Spleen (tissue), 3 donors: Measurements from ENCODE around the gene ZNF764.

Experiments
- POLR2A ChIP-seq, 3 donors: fragments of 450-650 bp; IDR thresholded peaks; one replicate each; pipeline ENCODE4 v1.5.1; 2017; ENCODE audit warnings: antibody characterized with exemption in 3 of 3, mild to moderate bottlenecking in 1 of 3
- POLR2AphosphoS5 ChIP-seq, 3 donors: sonication (generic); formaldehyde crosslinking; IDR thresholded peaks; one replicate each; pipeline ENCODE4 v1.5.1; 2017; ENCODE audit warnings: antibody characterized with exemption in 3 of 3

DNA sequence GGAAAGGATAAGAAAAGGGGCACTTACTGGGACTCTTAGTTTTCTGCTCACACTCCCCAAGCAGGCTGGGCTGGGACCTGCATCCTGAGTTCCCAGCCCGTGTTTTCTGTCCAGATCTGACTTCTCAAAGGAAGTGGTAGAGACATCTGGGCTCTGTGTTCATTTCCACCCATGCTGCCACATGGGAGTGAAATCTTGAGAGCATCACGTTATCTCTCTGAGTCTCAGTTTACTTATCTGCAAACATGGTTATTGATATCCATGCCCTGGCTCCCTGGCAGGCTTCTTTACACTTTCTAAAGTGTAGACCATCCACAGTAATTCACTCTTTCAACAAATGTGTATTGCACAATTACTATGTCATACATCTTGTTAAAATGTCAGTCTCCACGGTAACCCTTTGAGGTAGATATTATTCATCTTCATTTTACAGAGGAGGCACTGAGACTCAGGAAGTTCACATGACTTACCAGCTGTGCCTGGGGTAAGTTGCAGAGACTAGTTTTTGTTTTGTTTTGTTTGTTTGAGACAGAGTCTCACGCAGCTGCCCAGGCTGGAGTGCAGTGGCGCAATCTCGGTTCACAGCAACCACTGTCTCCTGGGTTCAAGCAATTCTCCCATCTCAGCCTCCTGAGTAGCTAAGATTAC lies 9.9 kb upstream of the ZNF764 start:
- TF ChIP-seq POLR2A (IDR thresholded peaks at IDR 0.05): peak in 1 of 3 donors; percentile 24
- TF ChIP-seq POLR2AphosphoS5 (IDR thresholded peaks at IDR 0.05): peak in 2 of 3 donors; percentile 33 to 73
